SW480 (cell line): ENCODE data around the gene AGER.
"Not testable (repeated sequence)": the region's sequence is repeated elsewhere in the genome, so short reads cannot be mapped to it uniquely, and the experiment has no call there.

Source experiments
- DNase-seq: peaks from one replicate; pipeline ENCODE4 v3.0.0-alpha.2; 2016; ENCODE audit warnings: low spot score

Gene AGER

DNA sequence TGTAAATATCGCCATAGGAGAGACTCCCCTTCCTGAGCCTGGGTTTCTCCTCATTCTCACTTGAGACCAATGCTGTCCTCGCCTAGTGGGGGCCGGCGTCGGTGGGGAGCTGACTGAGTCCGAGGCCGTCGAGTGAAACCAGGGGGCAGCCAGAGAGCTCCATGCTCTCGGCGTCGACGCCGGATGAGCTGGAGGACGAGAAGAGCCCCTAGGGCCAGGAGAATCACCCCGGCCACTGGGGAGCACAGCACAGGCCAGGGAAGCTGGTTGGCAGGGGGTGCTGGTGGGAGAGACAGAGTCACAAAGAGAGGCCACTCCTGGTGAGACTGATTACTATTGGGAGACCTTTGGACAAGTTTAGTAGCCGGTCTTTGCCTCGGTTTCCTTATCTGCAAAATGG, 14.8 kb upstream of the AGER start:
- DNase-seq, result no peak

DNA sequence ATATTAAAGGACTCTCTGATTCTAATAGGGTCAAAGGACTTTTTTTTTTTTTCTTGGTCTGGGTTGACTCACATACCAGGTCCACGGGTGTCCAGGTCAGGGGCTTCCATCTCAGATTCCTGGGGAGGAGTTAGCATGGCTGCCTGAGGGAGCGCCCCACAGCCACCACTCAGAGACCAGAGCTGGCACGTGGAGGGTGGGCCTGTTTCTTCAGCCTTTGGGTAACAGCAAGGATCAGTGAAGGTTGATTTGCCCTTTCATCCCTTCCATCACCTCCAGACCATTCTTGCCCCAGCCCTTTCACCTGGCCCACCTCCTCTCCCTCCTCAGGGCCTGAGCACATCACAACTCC, 14.3 kb upstream of the AGER start:
- DNase-seq, result no peak

DNA sequence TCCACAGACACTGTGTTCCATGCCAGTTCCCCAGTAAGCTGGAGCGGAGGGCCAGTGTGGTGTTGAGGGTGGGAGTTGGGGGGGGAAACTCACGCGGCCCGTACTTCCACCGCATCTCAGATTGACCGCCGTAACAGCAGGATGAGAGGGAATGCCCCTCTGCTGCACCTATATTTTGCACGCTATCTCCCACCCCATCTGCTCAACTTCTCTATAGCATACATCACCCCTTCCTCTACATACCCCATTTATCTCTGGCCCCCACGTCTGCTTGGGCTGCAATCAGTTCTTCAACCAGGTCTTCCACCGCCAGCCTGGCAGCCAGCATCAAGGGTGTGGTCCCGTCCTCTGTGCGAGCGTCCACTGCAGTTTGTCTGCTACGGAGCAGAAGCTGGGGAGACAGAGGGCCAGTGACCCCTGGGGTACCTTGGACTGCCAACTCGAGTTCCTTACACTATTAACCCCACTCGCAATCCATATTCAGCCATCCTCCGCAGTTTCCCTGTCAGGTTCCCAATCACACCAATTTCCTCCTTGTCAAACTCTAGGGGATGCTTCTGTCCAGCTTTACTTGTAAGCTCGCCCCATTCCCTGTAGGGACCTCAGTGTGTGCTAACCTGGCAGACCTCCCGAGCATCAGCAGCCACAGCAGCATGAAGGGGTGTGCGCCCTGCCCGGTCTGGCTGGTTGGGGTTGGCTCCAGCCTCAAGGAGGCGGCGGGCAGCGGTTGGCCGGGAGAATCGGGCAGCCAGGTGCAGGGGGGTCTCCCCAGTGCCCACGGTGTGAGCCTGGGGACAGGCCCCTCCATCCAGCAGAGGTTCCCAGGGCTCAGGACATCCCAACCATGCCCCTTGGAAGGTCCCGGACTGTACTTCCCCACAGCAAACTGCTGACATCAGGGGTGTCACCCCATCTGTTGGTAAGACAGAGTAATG, 12.9 kb upstream of the AGER start:
- no peak for DNase-seq

DNA sequence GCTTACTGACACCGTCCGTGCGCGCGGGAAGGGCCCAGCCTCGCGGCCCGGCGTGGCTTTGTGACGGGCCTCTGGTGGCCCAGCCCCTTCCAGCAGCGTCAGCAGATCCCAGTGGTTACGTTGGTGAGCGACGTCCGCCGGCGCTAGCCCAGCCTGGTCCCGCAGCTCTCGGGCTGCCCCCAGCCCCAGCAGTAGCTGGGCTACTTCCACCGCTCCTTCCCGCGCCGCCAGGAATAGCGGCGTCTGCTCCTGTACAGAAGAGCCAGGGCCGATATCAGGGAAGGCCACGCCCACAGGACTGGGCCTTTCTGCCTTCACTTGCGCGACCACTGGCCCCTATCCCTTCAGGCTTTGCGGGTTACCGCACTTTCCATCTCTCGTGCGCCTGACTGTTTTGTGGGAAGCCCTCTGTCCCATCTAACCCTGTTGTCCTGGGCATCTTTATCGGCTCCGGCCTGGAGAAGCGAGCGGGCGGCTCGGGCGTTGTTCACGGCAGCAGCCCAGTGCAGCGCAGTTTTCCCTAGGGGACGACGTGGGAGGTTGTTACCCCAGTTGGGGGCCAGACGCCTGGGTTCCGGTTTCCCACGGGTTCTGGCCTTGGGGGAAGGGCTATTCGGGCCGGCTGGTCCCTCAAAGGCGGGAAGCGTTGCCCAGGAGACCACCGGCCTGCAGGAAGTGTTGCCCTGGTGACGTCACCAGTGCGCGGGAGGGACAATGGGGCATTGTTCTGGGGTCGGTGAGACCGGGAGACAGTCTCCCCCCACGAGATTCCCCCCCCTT, 12.0 kb upstream of the AGER start:
- DNase-seq, result peak; percentile 89

DNA sequence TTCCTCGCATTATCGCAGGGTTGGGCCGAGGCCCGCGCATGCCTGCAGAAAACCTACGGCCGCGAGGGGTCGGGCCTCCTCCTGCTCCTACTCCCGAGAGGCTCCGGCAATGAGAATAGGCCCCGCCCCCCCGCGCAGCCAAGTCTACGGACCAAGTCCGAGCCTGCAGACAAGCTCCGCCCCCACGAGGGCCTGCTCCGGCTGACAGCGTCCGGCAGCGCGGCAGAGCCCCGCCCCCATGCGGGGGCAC, 11.5 kb upstream of the AGER start:
- DNase-seq, result peak; percentile 97

DNA sequence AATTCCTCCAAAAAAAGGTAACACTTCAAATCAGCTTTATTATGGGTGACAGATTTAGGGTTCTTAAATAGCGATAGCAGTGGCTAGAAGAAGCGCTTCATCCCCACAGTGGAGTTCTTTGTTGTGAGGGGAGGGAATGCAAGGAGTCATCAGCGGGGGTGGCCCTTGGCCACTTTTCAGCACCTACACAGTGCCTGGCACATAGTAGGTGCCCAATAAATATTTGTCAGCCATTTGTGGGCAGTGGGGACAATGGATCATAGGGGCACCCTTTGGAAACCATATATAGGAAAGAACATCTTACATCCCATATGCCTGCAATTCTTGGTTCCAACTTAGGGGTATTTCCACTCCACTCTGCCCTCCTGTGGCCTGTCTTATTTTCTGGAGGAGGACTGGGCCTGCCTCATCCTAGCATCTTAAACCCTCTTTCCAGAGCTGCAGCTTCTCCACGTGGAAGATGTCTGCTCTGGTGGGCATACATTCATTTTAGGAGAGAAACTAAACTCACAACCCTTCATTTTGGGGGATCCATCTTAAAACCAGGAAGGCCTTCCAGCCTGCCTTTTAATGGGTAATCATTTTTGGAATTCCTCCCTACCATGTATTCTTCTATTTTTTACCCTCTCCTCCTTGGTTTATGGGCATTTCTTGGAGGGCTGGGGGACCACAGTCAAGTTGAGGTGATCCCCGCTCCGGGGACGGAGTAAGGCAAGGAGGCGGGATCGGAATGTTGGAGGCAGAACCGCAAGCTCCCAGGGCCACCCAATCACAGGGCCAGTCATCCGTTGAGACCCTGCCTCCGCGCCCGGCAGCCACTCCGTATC, 11.0 kb upstream of the AGER start:
- DNase-seq, result peak; percentile 39

DNA sequence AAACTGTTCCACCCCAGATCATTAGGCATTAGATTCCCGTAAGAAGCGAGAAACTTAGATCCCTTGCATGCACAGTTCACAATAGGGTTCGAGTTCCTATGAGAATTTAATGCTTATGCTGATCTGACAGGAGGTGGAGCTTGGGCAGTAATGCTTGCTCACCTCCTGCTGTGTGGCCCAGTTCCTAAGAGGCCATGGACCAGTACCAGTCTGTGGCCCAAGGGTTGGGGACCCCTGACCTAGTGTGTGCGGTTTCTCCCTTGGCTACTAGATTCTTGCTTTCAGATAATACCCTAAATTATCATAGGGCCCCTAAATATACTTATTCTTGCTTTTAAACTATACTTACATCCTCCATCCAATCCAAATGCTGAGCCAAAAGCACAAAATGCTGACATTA, 10.3 kb upstream of the AGER start:
- DNase-seq, result no peak

DNA sequence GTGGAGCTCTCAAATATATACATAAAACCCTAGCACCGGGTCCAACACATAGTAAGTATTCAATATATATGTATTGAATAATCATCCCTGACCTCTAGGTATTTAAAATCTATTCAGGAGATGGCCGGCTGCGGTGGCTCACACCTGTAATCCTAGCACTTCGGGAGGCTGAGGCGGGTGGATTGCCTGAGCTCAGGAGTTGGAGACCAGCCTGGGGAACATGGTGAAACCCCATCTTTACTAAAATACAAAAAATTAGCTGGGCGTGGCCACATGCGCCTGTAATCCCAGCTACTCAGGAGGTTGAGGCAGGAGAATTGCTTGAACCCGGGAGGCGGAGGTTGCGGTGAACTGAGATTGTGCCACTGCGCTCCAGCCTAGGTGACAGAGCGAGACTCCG, 9.0 kb upstream of the AGER start:
- not testable (repeated sequence) for DNase-seq

DNA sequence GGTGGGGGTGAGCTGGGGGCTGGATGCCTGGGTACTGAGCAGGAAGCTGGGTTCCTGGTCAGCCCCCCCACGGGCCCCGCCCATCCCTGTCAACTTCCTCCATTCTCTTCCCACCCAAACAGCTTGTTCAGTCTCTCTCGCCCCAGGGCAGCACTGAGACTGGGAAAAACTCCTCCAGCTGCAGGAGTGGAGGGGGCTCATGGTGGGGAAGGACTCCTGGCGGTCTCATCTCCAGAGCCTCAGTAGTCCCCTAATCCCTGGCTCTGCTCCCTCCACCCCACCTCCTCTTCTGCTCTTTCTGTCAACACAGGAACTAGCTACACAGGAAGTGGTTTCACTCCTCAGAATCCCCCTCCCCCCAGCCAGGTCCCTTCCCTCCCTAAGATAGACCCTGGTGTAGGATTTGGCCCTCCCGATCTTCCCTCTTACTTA, 8.6 kb upstream of the AGER start, which contains the start of gene GPSM3:
GPSM3 (minus strand) TSS at position 36 of the 432 bp plus-strand sequence. CDS start 130 bp downstream, outside the sequence.
- DNase-seq, result no peak

DNA sequence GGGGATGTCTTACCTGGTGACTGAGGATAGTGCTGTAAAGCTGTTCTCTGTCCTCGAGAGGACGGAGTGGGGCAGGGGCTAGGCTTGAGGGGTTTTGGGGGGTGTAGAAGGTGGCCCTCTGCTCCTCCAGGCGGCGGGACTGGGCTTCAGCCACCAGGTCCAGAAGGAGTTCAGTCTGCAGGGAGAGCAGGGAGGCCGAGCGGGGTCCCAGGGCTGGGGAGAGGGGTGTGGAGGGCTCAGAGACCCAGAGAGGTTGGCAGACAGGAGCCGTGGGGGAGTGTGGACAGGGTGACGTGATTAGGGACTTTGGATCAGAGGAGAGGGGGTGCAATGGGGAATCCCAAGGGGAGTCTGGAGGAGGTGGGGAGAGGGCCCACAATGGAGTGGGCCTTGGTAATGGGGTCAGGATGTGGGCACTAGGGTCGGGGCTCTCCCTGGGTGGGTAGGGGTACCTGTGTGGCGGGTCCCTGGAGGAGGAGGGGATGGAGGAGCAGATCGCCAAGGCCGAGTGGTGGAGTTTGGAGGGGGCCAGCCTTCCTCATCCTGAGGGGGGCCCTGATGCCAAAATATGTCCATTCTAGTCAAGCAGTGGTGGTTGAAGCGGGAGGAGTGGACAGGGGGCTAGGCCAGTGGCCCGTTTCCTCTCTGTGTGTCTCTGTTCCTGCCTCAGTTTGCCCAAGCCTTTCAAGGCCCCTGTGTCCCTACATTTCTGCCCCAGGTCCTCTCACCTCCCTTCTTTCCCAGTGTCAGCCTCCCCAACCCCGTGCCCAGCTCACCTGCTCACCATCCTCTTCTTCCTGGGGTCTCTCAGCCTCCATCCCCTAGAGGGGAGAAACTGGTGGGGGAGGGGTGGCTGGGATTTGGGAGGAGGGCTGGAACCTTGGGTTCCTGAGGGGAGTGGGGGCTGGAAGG, 7.9 kb upstream of the AGER start:
- DNase-seq, result no peak

DNA sequence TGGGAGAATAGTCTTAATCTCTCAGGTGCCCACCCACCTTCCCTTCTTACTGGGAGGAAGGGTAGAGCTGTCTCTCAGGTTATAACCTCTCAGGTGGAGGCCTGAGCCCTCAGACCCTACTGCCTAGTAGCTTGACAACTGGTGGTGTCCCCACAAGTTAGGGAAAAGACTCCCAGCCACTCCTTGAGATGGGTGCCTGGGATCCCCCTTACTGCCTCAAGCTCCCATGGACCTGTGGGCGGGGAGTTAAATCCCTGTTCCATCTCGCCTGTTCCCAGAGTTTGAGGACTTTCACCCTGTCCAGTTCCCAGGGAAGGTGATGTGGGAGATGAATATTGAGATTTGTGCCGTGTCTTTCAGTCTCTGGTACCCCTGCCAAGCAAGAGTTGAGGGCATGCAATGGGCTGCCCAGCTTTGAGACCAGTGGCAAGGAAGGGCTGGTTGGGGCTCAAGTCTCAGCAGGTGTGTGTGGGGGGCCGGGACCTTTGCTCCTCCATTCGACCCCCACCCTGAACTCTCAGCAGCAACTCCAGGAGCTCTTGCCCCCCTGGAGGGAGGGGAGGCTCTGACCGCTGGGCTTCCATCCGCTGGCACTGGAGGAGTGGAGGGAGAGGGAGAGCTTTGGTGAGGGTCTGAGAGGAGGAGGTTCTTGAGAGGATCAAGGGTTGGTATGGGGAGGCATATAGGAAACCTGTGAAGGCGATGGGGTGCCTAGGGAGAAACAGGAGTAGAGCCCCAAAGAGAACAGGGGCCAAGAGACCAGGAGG, 7.0 kb upstream of the AGER start:
- no peak for DNase-seq

DNA sequence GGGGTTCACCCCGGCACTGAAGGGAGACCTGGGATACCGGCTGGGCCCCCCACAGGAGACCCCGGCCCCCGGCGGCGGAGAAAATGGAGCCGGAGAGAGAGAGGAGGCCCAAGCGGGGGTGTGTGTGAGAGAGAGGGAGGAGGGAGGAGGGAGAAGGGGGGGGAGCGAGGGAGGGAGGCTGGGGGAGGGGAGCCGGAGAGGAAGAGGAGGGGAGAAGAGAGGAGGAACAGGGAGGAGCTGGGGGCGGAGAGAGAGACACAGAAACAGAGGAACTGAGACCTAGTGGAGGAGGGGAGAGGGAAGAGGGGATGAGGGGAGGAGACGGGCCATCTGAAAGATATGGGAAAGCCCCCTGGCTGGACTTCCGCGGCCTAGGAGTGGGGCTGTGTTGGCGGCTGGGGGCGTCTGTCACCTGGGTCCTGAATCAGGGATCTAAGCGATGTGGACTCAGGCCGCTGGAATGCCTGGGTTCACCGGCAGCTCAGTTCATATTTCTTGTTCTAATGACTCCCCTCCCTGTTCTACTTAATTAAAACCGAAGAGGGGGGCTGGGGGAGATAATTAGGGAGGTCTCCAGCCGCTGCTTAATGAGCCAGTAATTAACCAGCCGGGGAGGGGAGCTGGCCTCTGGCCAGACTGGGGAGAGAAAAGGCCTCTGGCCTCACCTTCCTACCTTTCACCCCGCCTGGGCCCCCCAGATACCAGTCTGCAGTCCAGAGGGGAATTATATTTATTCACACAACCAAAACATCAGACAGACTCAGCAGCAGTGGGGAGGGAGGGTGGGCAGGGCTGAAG, 6.2 kb upstream of the AGER start, which contains the start of gene PBX2:
PBX2 (minus strand) TSS at position 149 of the 798 bp plus-strand sequence. CDS start 287 bp downstream, outside the sequence.
- DNase-seq, result peak; percentile 73

DNA sequence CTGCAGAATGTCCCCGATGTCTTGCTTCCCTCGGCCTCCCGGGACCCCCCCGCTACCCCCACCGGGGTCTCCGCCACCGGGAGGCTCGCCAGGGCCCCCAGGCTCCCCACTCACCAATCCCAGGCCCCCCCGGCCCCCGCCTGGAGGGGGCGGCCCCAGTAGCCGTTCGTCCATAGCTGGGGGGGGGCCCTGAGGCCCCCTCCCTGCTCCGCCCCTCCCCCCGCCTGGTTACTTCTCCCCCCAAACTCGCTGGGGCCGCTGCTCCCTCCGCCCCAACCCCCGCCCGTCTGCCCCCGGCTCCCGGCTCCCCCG, 5.6 kb upstream of the AGER start:
- no peak for DNase-seq

DNA sequence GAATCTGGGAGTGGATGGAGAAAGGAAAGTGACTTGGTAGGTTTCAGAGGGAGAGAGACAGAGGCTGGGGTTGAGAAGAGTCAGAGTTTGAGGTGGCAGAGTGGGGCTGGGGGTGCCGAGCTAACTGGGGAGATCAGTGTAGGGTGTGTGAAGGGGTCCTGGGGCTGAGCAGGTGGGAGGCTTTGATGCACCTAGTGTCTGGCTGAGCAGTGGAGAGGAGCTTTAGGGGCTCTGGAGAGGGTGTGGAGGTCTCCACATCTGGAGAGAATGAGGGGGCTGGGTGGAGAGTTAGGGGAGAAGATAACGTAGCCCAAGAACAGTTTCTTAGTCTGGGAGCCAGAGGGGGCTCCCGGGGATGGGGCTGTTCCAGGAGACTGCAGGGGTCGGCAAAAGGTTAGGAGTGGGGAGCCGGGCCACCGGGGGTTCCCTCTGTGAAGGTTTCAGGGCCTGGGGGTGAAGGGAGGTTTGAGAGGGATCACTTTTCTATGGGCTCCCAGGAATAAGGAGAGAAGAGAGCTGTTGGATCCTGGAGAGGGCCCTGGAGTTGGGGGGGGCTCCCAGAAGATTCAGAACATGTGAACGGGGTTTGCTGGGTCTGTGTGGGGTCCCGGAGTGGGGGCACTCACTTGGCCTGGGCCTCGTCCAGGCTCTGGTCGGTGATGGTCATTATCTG, 5.2 kb upstream of the AGER start:
- no peak for DNase-seq

DNA sequence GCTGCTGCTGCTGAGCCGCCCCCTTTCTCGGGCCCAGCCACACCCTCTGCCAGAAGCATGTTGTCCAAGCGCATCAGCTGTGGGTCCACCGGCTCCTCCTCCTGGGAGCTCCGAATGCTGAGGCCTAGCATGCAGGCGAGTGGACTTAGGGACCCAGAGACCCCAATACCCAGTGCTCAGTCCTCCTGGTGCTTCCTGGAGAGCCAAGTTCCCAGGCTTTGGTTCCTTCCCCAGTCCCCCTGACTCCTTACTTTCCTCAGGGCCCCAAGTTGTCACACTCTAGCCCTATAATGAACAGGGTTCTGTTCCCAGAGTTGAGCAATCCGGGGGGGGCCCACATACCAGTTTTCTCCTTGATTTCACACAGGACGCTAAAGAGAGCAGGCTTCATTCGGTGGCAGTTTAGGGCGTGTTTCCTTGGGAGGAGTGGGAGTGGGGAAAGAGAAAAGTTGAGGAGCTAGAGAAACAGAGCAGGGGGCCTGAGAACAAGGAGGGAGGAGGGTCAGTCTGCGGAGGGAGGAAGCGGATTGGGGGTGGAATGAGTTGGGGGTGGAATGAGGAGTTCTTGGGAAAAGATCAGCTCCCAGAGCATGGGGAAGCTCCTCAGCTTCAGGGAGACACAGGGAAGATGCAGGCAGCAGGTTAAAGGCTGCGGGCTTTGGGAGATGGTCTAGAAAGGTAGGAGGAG, 4.5 kb upstream of the AGER start:
- no peak for DNase-seq

DNA sequence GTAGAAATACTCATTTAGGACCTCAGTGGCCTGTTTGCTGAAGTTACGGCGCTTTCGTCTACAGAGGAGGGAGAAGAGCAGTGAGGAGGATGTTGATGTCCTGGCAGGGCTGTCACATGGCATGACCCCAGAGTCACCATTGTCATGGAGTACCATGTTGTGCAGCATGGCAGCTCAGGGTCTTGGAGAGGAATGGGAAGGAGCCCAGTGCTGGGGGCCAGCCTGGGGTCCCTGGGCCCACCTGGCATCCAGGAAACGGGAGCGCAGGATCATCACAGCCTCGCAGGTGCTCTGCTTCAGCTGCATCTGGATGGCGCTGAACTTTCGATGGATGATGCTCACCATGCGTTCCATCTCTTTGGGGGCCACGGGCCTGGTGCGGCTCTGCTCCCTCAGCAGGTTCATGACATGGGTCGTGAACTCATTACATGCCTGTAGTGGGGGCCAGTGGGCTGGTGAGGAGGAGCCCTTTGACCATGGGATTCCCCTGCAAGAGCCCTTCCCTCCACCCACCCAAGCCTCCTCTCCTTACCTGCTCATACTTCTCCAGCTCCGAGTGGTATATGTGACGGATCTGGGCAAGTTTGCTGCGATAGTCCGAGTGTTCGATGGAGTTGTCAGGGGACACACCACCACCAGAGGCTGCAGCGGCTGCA, 3.8 kb upstream of the AGER start:
- DNase-seq, result not testable (repeated sequence)

DNA sequence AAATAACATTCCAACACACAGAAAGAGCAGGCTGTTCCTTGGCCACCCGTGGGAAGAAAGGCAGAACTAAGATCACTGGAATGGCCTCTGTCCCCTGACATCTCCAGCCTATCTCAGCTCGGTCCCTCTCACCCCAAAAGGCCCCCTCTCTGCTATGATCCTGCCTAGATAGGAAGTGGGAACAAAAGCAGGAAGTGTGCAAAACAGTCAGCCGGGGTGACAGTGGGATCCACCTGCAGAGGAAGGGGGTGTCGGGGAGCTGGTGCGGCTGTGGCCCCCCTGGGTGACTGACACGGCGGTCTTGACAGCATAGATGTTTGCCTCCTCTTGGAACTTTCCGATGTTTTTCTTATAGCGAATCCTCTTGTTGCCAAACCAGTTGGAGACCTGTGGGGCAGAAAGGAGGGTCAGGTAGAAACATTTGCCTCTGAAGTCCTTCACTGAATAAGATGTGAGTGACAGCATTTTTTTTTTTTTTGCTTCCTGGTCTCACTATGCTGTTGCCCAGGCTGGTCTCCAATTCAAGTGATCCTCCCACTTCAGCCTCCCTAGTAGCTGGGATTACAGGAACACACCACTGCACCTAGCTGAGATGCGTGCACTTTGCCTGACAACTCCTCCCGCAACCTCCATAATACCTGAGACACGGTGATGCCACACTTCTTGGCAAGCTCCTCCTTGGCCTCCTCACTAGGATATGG, 3.1 kb upstream of the AGER start:
- no peak for DNase-seq
